Body of pancreas (tissue), 4 donors: ENCODE data around the gene PRRC2A. TPM values are rescaled to one million over a fixed set of nuclear protein-coding genes. Genes with fewer than 3 reads are reported as not detected.

Experiments
- ATAC-seq: fragments of 150-250 bp; one replicate; pipeline ENCODE4 v1.9.1; 2016
- DNase-seq, 4 donors: peaks; one replicate each; pipeline ENCODE4 v3.0.0-alpha.2; 2019
- H3K27ac ChIP-seq, 4 donors: fragments of 200-600 bp; sonication (generic); 1 replicate in 3 of 4; 2 replicates in 1 of 4; pipeline versions ENCODE4 v1.5.1 to v1.6.1; 2016 to 2019; ENCODE audit warnings: mild to moderate bottlenecking in 1 of 4, mixed read lengths in 1 of 4, moderate library complexity in 1 of 4
- H3K27me3 ChIP-seq, 2 donors: fragments of 200-600 bp; sonication (generic); one replicate each; pipeline ENCODE4 v1.6.0; 2016; ENCODE audit warnings: mild to moderate bottlenecking in 1 of 2
- H3K36me3 ChIP-seq, 2 donors: fragments of 200-600 bp; sonication (generic); replicated peaks in 1 of 2; 2 replicates each; pipeline ENCODE4 v1.5.1; 2016; ENCODE audit warnings: low read depth in 2 of 2; ENCODE audit not compliant: insufficient read depth in 1 of 2
- H3K4me1 ChIP-seq: fragments of 200-600 bp; sonication (generic); one replicate; pipeline ENCODE4 v1.6.0; 2016
- H3K4me3 ChIP-seq, 2 donors: fragments of 200-600 bp; sonication (generic); 1 replicate in 1 of 2; 2 replicates in 1 of 2; pipeline ENCODE4 v1.5.1; 2016 to 2019
- H3K9me3 ChIP-seq, 3 donors: fragments of 200-600 bp; sonication (generic); 1 replicate in 2 of 3; 2 replicates in 1 of 3; pipeline ENCODE4 v1.5.1; 2016
- CTCF ChIP-seq, 7 experiments: fragments of 450-650 bp in 4 of 7; fragments of 200-600 bp in 3 of 7; sonication (generic) in 3 of 7; IDR thresholded peaks; one replicate each; pipeline ENCODE4 v1.5.1; 2016 to 2019; ENCODE audit warnings: antibody characterized with exemption in 7 of 7
- POLR2A ChIP-seq, 3 donors: fragments of 450-650 bp; IDR thresholded peaks; one replicate each; pipeline ENCODE4 v1.6.1; 2016; ENCODE audit warnings: antibody characterized with exemption in 3 of 3, mild to moderate bottlenecking in 2 of 3
- WGBS, 2 donors: methylation state at CpG; one replicate each; pipeline ENCODE4 v1.1.5; 2017; 5-methylcytosine and 5-hydroxymethylcytosine counted together
- intact Hi-C: fragments of 100-400 bp; cut with DNase I; formaldehyde crosslinking; loops from one replicate; pipeline ENCODE4 v1.15.1; 2023
- total RNA-seq, 2 donors: library from RNA; depleted of rRNA; stranded (reverse); fragments of >200 nt; gene quantifications; one replicate each; pipeline ENCODE4 v1.1.0, GENCODE V29; 2016

The PRRC2A gene
- total RNA-seq, 2 donors from 2014 or later, result 48.8 to 57.4 TPM

- H3K9me3 ChIP-seq, result no peaks in the 10 kb centered on the region
- H3K36me3 ChIP-seq, result no peaks in the 10 kb centered on the region
- no peak for DNase-seq
- intact Hi-C loops, result no loop called here
- no peak overlapping the region for H3K4me3 ChIP-seq
- no peaks in the 10 kb centered on the region for H3K4me1 ChIP-seq
- ATAC-seq, result no peak
- H3K27ac ChIP-seq, result no peak overlapping the region
- WGBS, 2 donors, result 79 to 88% methylated on average over 4 of the region's 4 CpGs
- no peaks in the 10 kb centered on the region for H3K27me3 ChIP-seq
- TF ChIP-seq CTCF (IDR thresholded peaks at IDR 0.05) (no peak), POLR2A (IDR thresholded peaks at IDR 0.05) (no peak)
Observed at GRCh38 chr6:31610968-31611367, 9.5 kb upstream of the PRRC2A start.

GRCh38 chr6:31614075-31614619 lies 6.4 kb upstream of the PRRC2A start:
- WGBS, 2 donors, result 71 to 77% methylated on average over 8 of the region's 8 CpGs
- Histone ChIP-seq H3K9me3 (no peaks in the 10 kb centered on the region), H3K27ac (peak overlapping the region in 1 of 4 donors; percentile 52), H3K36me3 (no peaks in the 10 kb centered on the region), H3K27me3 (no peaks in the 10 kb centered on the region), H3K4me3 (no peak overlapping the region), H3K4me1 (no peaks in the 10 kb centered on the region)
- DNase-seq, result peak in 1 of 4 donors; percentile 18
- intact Hi-C loops, result no loop called here
- TF ChIP-seq POLR2A (IDR thresholded peaks at IDR 0.05) (no peak), CTCF (IDR thresholded peaks at IDR 0.05) (no peak)
- ATAC-seq, result no peak

- peaks cover 4% of the 10 kb centered on the region for H3K4me1 ChIP-seq
- 55 to 69% methylated on average over 6 of the region's 6 CpGs for WGBS, 2 donors
- no peaks in the 10 kb centered on the region for H3K9me3 ChIP-seq
- H3K36me3 ChIP-seq, result no peaks in the 10 kb centered on the region
- no peak within 1 kb of the TSS for H3K4me3 ChIP-seq
- DNase-seq (peak in 1 of 4 donors; percentile 40), ATAC-seq (no peak)
- peak within 1 kb of the TSS in 2 of 4 donors; percentile 8 to 53 for H3K27ac ChIP-seq
- no peak for TF ChIP-seq CTCF (IDR thresholded peaks at IDR 0.05)
- TF ChIP-seq POLR2A (IDR thresholded peaks at IDR 0.05), result no peak
- H3K27me3 ChIP-seq, result no peaks in the 10 kb centered on the region
- intact Hi-C loops, result no loop called here
Observed at GRCh38 chr6:31614684-31615578, 5.6 kb upstream of the PRRC2A start, which contains the start of gene AIF1. Gene AIF1 (plus strand): TSS chr6:31615234. CDS start chr6:31615330, 96 bp downstream.

- no peak for TF ChIP-seq POLR2A (IDR thresholded peaks at IDR 0.05)
- TF ChIP-seq CTCF (IDR thresholded peaks at IDR 0.05), result no peak
- ATAC-seq (no peak), DNase-seq (no peak)
- H3K4me3 ChIP-seq, result no peak overlapping the region
- H3K27me3 ChIP-seq, result no peaks in the 10 kb centered on the region
- H3K4me1 ChIP-seq, result peaks cover 4% of the 10 kb centered on the region
- peak overlapping the region in 1 of 4 donors; percentile 53 for H3K27ac ChIP-seq
- H3K36me3 ChIP-seq, result no peaks in the 10 kb centered on the region
- WGBS, 2 donors, result 69 to 73% methylated on average over 7 of the region's 7 CpGs
- intact Hi-C loops, result no loop called here
- no peaks in the 10 kb centered on the region for H3K9me3 ChIP-seq
Observed at GRCh38 chr6:31615748-31616147, 4.8 kb upstream of the PRRC2A start.
